Activated CD4-positive, alpha-beta T cell treated with anti-CD3 and anti-CD28 coated beads, Interleukin-2, amount 10 ng/mL, durations not matched to agents 24 days and 14 days (primary cell): ENCODE data around the gene UBE2C. TPM values are rescaled to one million over a fixed set of nuclear protein-coding genes. Genes with fewer than 3 reads are reported as not detected.
A peak's percentile ranks its signal among the peaks of the same experiment; 100 is the strongest.
"Not testable (repeated sequence)": the region's sequence is repeated elsewhere in the genome, so short reads cannot be mapped to it uniquely, and the experiment has no call there.

Experiments
- DNase-seq: peaks from one replicate; pipeline ENCODE4 v3.0.0; 2022
- H3K27ac Mint-ChIP-seq: one replicate; pipeline ENCODE4 v1.8.0; 2022; ENCODE audit warnings: mild to moderate bottlenecking, mixed read lengths
- H3K27me3 Mint-ChIP-seq: one replicate; pipeline ENCODE4 v1.8.0; 2022; ENCODE audit warnings: mixed read lengths
- H3K36me3 Mint-ChIP-seq: one replicate; pipeline ENCODE4 v1.8.0; 2022; ENCODE audit warnings: low read depth, mild to moderate bottlenecking, mixed read lengths
- H3K4me1 Mint-ChIP-seq: one replicate; pipeline ENCODE4 v1.8.0; 2021; ENCODE audit warnings: mixed read lengths
- H3K4me3 Mint-ChIP-seq: one replicate; pipeline ENCODE4 v1.8.0; 2022; ENCODE audit warnings: mild to moderate bottlenecking, moderate library complexity, mixed read lengths
- H3K9me3 Mint-ChIP-seq: one replicate; pipeline ENCODE4 v1.8.0; 2021; ENCODE audit warnings: mixed read lengths
- intact Hi-C: fragments of 100-400 bp; cut with micrococcal nuclease; formaldehyde crosslinking; loops from one replicate; pipeline ENCODE4 v1.15.1; 2023
- total RNA-seq: library from RNA; stranded (reverse); gene quantifications from 2 replicates; pipeline ENCODE4 v1.2.3, GENCODE V29; 2022

UBE2C gene
- total RNA-seq, 1 donor from 2014 or later, result 113 TPM

DNA sequence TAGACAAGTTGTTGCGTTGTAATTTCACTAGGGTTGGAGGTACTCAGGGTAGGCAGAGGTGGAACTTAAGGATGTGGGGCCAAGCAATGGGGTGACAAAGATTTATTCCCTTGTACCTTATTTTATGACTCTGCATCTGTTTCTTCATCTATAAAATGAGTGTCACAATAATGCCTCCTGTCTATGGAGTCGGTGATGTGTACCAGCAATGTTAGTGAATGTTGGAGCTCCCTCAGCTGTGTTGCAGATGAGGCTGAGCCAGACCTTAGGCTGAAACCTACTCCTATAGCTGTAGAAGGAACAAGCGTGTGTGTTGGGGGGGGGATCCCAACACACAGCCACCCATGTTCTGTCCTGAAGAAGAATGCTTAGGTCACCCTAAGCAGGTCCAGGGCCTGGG lies 4.5 kb downstream of the UBE2C start:
- intact Hi-C loops, result no loop called here
- peaks cover 7% of the 10 kb centered on the region for H3K27me3 Mint-ChIP-seq

DNA sequence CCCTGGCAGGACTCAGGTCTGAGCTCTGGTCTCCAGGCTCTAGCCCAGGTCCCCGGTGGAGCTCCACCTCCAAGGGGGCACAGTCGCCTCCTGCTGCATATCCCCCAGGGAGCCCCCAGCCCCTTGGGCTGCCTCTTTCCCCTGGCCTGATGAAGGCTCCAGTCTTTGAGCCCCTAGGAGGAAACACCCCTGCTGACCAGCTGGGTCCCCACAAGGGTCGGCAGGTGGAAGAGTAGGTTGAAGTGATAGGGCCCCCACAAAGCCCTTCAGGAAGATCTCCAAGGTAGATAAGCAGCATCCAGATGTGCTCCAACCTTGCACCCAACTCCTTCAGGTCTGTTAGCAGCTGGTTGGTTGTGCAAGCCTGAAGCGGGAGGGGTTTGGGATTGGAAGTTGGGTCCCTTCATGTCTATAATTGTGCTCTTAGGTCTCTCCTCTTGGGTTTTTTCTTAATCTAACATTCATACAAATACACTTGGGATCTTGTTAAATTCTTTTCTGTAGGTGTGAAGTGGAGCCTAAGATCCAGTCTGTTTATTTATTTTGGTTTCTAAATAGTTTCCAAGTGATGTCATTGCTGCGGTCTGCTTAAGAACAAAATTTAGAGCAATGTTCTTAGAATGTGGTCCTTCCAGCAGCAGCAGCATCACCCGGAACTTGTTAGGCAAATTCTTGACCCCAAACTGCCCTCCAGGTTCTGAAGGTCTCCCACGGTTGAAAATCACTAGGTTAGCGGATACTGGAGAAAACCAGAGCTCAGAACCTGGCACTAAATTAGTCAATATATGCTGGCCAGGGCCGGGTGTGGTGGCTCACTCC lies 5.1 kb downstream of the UBE2C start:
- H3K4me3 Mint-ChIP-seq, result no peak overlapping the region
- no peak for DNase-seq
- peaks cover 20% of the 10 kb centered on the region for H3K4me1 Mint-ChIP-seq
- H3K36me3 Mint-ChIP-seq, result peaks cover 28% of the 10 kb centered on the region
- H3K27ac Mint-ChIP-seq, result no peak overlapping the region
- intact Hi-C loops, result no loop called here
- peaks cover 13% of the 10 kb centered on the region for H3K27me3 Mint-ChIP-seq
- H3K9me3 Mint-ChIP-seq, result no peaks in the 10 kb centered on the region

More for the DNA sequence above, 4.5 kb downstream of the UBE2C start:
- no peak overlapping the region for H3K4me3 Mint-ChIP-seq
- peaks cover 22% of the 10 kb centered on the region for H3K4me1 Mint-ChIP-seq
- DNase-seq, result no peak
- no peak overlapping the region for H3K27ac Mint-ChIP-seq
- H3K9me3 Mint-ChIP-seq, result no peaks in the 10 kb centered on the region
- peaks cover 31% of the 10 kb centered on the region for H3K36me3 Mint-ChIP-seq

DNA sequence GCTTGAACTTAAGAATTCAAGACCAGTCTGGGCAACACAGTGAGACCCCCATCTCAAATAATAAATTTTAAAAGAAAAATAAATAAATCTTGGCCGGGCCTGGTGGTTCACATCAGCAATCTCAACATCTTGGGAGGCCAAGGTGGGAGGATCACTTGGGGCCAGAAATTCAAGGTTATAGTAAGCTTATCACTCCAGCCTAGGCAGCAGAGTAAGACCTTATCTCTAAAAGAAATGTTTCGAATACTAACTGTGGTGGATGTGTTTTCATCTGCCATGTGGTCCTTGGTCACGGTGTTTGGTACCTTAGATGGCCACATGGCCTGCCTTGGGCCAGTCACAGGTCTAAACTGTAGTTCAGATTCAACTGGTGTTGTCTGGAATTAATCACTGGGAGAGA lies 5.8 kb downstream of the UBE2C start:
- Mint-ChIP-seq H3K4me3 (no peak overlapping the region), H3K36me3 (peaks cover 24% of the 10 kb centered on the region), H3K27me3 (peaks cover 17% of the 10 kb centered on the region), H3K27ac (no peak overlapping the region), H3K9me3 (no peaks in the 10 kb centered on the region), H3K4me1 (peaks cover 17% of the 10 kb centered on the region)
- intact Hi-C loops, result no loop called here
- no peak for DNase-seq

DNA sequence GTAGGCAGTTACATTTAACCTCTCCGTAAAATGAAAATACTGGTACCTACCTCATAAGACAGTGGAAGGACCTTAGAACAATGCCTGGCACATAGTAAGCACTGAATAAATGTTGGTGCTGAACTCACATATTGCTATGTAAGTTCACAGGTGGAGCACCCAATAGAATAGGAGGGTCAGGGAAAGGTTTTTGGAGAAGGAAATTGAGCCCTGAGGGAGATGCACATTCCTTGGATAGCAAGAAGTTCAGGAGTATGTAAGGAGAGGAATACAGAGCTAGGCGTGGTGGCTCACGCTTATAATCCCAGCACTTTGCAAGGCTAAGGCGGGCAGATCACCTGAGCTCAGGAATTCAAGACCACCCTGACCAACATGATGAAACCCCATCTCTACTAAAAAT lies 7.0 kb downstream of the UBE2C start:
- intact Hi-C loops, result no loop called here
- Mint-ChIP-seq H3K27ac (no peak overlapping the region), H3K36me3 (peaks cover 17% of the 10 kb centered on the region), H3K9me3 (no peaks in the 10 kb centered on the region), H3K4me1 (peaks cover 17% of the 10 kb centered on the region), H3K4me3 (no peak overlapping the region), H3K27me3 (peaks cover 29% of the 10 kb centered on the region)
- DNase-seq, result no peak

DNA sequence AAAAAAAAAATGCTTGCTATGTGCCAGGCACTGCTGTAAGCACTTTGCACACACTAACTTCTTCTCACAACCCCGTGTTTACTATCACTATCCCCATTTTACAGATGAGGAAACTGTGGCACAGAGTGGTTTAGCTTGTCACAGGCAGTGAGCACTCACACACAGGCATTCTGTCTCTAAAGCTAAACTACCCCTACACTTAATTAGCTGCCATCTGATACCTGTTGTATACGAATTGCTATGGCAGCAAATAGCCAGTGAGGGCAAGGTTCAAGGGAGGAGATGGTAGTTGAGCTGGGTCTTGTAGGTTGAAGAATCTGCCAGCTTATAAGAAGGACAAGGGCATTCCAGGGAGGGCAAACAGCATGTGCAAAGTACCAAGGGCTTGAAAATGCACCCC lies 9.5 kb downstream of the UBE2C start:
- no peak for DNase-seq
- H3K4me1 Mint-ChIP-seq, result peaks cover 16% of the 10 kb centered on the region
- H3K27me3 Mint-ChIP-seq, result peaks cover 32% of the 10 kb centered on the region
- no peaks in the 10 kb centered on the region for H3K9me3 Mint-ChIP-seq
- intact Hi-C loops, result no loop called here
- H3K36me3 Mint-ChIP-seq, result peaks cover 5% of the 10 kb centered on the region
- H3K27ac Mint-ChIP-seq, result no peak overlapping the region
- no peak overlapping the region for H3K4me3 Mint-ChIP-seq

DNA sequence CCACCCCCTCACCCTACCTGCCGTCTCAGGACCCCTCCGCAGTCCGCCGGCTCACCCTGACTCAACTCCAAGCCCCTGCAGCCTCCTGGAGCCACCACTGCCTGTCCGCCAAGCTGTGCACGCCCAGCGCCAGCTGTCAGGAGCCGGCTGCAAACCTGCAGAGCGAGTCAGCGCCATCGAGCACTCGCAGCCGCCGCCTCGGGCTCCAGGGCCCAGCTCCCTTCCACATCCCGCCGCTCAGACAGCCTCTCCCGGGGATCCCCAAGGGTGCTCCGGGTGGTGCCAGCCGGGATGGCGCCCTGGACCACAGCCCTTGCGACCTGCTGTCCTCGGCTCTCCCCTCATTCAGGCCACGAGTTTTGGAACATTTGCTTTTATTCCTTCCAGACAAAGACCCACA lies 10.4 kb downstream of the UBE2C start:
- intact Hi-C loops, result no loop called here
- no peak overlapping the region for H3K27ac Mint-ChIP-seq
- no peak overlapping the region for H3K4me3 Mint-ChIP-seq
- H3K4me1 Mint-ChIP-seq, result peaks cover 16% of the 10 kb centered on the region
- H3K36me3 Mint-ChIP-seq, result no peaks in the 10 kb centered on the region
- H3K27me3 Mint-ChIP-seq, result peaks cover 32% of the 10 kb centered on the region
- no peak for DNase-seq
- H3K9me3 Mint-ChIP-seq, result no peaks in the 10 kb centered on the region

DNA sequence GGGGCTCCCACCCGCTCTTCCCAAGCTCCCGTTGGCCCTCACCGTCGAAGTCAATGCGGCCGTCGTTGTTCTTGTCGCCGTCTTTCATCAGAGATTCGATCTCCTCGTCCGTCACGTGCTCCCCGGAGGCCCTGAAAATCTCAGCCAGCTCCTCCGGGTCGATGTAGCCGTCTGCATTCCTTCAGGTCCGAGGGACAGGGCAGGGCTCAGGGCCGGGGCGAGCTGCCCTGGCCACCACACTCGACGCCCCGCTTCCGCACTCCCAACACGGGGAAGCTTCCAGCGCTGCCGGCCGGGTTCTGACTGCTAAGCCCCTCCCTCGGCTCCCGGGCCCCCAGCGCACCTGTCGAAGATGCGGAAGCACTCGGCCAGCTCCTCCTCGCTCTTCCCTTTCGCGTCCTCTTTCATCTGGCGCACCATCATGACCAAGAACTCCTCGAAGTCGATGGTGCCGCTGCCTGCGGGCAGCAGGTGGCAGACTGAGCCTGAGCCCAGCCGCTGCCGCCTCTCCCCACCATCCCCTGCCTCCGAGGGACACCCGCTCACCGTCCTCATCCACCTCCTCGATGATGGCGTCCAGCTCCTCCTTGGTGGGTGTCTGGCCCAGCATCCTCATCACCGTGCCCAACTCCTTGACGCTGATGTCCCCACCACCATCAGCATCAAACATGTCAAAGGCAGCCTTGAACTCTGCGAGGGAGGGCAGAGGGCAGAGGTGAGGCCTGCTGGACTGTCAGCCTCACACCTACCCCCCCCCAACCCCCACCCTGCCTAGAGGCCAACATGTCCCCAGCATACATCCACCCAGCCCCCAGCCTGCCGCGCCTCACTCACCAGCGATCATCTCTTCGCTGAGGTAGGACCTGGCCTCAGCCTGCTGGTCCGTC lies 11.7 kb downstream of the UBE2C start:
- Mint-ChIP-seq H3K4me1 (peaks cover 16% of the 10 kb centered on the region), H3K9me3 (no peaks in the 10 kb centered on the region), H3K36me3 (no peaks in the 10 kb centered on the region), H3K27ac (peak overlapping the region; percentile 64), H3K4me3 (peak overlapping the region; percentile 78), H3K27me3 (peaks cover 32% of the 10 kb centered on the region)
- intact Hi-C loops, result loop anchor here (1.0 kb wide), 1 partner anchor 139 kb away; no protein-coding TSS in a partner anchor
- peak; percentile 82 for DNase-seq

DNA sequence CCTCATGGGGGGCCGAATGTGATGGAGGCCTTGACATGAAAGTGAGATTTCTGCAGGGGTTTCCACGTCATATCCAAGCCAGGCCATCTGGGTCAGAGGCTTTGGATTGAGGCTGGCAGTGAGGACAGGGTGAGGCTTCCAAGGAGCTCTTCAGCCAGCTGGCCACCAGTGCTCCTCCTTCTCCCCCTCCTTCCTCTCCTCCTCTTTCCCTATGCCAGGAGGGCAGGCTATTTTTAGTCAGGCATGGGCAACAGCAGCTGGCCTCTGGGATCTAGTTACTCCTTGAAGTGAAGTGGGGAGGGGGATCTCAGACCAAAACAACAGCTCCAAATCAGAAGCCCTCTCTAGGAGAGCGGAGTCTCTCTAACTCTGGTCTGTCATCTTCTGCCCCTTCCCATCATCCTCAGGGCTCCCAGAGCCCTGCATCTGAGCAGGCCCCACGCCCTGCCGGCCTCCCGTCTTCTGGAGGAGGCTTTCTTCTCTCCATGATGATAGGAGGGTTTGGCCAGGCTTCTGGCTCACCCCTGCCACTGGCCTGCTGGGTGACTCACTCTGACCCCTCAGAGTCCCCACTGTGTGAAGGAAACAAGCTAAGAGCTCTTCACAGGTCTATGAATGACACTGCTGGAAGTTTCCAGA lies 14.1 kb downstream of the UBE2C start:
- no peak for DNase-seq
- Mint-ChIP-seq H3K9me3 (no peaks in the 10 kb centered on the region), H3K4me3 (no peak overlapping the region), H3K27ac (no peak overlapping the region), H3K36me3 (no peaks in the 10 kb centered on the region), H3K27me3 (peaks cover 33% of the 10 kb centered on the region), H3K4me1 (peaks cover 16% of the 10 kb centered on the region)
- intact Hi-C loops, result no loop called here

DNA sequence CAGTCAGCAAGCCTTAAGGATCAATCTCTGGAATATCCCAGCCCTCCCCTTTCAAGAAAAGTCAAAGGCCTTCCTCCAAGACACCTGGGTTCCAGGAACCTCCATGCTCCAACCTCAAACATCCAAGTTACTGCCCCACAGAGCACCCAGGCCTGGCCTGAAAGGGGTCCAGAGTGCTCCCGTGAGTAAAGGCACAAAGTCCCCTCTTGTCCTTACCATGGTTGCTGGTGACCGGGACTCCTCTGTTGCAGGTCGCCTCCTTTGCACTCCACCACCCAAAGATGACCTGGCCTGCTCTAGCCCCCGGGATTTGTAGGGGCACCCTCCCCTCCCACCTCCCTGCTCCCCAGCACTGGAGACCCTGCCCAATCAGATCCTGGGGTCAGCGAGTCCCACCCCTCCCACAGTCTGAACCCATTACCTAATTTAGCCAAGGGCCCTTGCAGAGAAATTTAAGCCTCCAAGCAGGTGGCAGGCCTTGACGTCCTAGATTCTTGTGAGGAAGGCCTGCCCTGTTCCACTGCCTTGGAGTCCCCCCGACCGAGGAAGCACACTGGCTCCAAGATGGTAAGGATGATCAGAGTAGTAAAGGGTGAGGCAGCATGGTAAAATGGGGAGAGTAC lies 14.7 kb downstream of the UBE2C start, which contains the start of gene TNNC2:
TNNC2 (minus strand) TSS at position 283 of the 623 bp plus-strand sequence; CDS start at position 219, 64 bp downstream.
- H3K4me3 Mint-ChIP-seq, result no peak within 1 kb of the TSS
- peaks cover 16% of the 10 kb centered on the region for H3K4me1 Mint-ChIP-seq
- no peaks in the 10 kb centered on the region for H3K9me3 Mint-ChIP-seq
- no peak for DNase-seq
- H3K27ac Mint-ChIP-seq, result no peak within 1 kb of the TSS
- intact Hi-C loops, result no loop called here
- H3K27me3 Mint-ChIP-seq, result peaks cover 34% of the 10 kb centered on the region
- no peaks in the 10 kb centered on the region for H3K36me3 Mint-ChIP-seq

DNA sequence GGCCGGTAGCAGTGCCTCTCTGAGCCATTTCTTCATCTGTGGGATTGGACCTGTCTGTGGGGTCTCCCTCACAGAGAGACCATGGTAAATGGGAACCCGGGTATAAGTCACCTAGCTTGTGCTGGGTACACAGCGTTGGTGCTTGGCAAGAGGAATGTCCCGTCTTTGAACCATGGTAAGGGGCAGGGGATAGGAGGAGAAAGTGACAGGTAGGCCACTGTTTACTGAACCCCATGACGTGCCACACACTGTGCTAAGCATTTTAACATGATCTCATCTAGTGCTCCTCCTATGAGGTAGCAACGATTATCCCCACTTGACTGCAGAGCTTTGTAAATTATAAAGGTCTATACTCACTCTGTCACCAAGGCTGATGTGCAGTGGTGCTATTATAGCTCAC lies 15.3 kb downstream of the UBE2C start:
- no peak overlapping the region for H3K27ac Mint-ChIP-seq
- no peak for DNase-seq
- no peaks in the 10 kb centered on the region for H3K36me3 Mint-ChIP-seq
- intact Hi-C loops, result no loop called here
- peaks cover 16% of the 10 kb centered on the region for H3K4me1 Mint-ChIP-seq
- no peak overlapping the region for H3K4me3 Mint-ChIP-seq
- H3K9me3 Mint-ChIP-seq, result no peaks in the 10 kb centered on the region
- H3K27me3 Mint-ChIP-seq, result peaks cover 30% of the 10 kb centered on the region

DNA sequence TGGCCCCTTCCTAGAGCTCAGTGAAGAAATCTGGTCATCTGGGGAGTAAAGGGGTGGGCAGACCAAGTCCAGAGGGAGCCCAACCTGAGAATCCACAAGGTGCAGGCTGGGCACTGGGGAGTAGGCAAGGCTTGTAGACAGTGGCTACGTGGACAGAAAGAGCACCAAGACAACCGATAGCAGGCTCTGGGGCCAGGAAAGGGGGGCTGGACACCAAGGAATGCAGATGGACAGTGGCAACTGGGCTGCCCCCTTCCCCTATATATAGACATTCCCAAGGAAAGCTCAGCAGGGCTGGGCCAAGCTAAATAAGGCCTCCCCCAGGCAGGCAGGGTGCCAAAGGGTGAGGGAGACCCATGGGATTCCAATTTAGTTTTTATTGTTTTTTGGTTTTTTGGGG lies 16.1 kb downstream of the UBE2C start:
- Mint-ChIP-seq H3K27ac (no peak overlapping the region), H3K4me3 (no peak overlapping the region), H3K36me3 (no peaks in the 10 kb centered on the region), H3K9me3 (no peaks in the 10 kb centered on the region), H3K4me1 (peaks cover 17% of the 10 kb centered on the region), H3K27me3 (peaks cover 22% of the 10 kb centered on the region)
- no peak for DNase-seq
- intact Hi-C loops, result no loop called here

DNA sequence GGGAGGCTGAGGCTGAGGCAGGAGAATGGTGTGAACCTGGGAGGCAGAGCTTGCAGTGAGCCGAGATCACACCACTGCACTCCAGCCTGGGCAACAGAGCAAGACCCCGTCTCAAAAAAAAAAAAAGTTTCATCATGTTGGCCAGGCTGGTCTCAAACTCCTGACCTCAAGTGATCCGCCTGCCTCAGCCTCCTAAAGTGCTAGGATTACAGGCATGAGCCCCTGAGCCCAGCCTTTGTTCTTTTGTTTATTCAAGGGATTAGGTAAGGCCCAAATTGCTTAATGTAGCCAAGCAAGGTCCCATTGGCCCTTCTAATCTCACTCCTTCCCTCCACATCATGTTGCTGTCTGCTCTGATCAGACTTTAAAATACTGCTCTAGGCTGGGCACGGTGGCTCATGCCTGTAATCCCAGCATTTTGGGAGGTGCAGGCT lies 17.2 kb downstream of the UBE2C start:
- H3K27ac Mint-ChIP-seq, H3K4me1 Mint-ChIP-seq, intact Hi-C loops: not testable (repeated sequence)

DNA sequence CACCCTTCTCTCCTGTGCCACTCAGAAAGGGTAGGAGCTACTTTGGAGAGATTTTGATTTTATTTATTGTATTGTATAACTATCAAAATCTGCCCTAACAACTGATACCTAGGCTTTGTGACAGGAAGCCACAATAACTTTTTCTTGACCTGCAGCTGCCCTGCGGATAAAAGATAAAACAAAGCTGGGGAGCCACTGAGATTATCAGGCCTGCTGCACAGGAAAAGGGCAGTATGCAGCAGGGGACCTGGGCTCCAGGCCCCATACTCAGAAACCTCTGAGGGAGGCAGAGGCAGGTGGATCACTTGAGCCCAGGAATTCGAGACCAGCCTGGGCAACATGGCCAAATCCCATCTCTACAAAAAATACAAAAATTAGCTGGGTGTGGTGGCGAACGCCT lies 20.2 kb downstream of the UBE2C start:
- Mint-ChIP-seq H3K4me1 (peaks cover 6% of the 10 kb centered on the region), H3K36me3 (no peaks in the 10 kb centered on the region), H3K27ac (no peak overlapping the region), H3K4me3 (peak overlapping the region; percentile 83), H3K9me3 (no peaks in the 10 kb centered on the region), H3K27me3 (peaks cover 10% of the 10 kb centered on the region)
- DNase-seq, result no peak
- intact Hi-C loops, result no loop called here

More for the DNA sequence above, 17.2 kb downstream of the UBE2C start:
- H3K36me3 Mint-ChIP-seq, H3K4me3 Mint-ChIP-seq, H3K9me3 Mint-ChIP-seq, DNase-seq: not testable (repeated sequence)
- H3K27me3 Mint-ChIP-seq, result peaks cover 13% of the 10 kb centered on the region
